Measurements from ENCODE around the gene SPECC1.
"Not testable (repeated sequence)": the region's sequence is repeated elsewhere in the genome, so short reads cannot be mapped to it uniquely, and the experiment has no call there.

The SPECC1 gene

GRCh38 chr17:20225162-20226115, 216.3 kb downstream of the SPECC1 start:
- Mint-ChIP-seq H3K36me3 (no peaks in the 10 kb centered on the region), H3K9me3 (no peaks in the 10 kb centered on the region), H3K27ac (peak overlapping the region; percentile 55), H3K4me3 (no peak overlapping the region), H3K4me1 (peaks cover 6% of the 10 kb centered on the region)
- ATAC-seq = no peak
- no peak for DNase-seq (ENCODE audit: low spot score in 2 of 2)

- no peak overlapping the region for H3K4me3 Mint-ChIP-seq
- H3K36me3 Mint-ChIP-seq = no peaks in the 10 kb centered on the region
- ATAC-seq = peak; percentile 92
- H3K27ac Mint-ChIP-seq = no peak overlapping the region
- H3K4me1 Mint-ChIP-seq = peaks cover 6% of the 10 kb centered on the region
- peak; percentile 72 to 86 for DNase-seq (ENCODE audit: low spot score in 2 of 2)
- H3K9me3 Mint-ChIP-seq = no peaks in the 10 kb centered on the region
Measured at GRCh38 chr17:20226814-20227482, 217.8 kb downstream of the SPECC1 start.

- not testable (repeated sequence) for H3K9me3 Mint-ChIP-seq; DNase-seq (ENCODE audit: low spot score in 2 of 2); H3K36me3 Mint-ChIP-seq; H3K4me1 Mint-ChIP-seq; H3K27ac Mint-ChIP-seq; H3K4me3 Mint-ChIP-seq; ATAC-seq
Measured at GRCh38 chr17:20227720-20228370, 218.7 kb downstream of the SPECC1 start.

GRCh38 chr17:20228410-20228809, 219.3 kb downstream of the SPECC1 start:
- H3K4me1 Mint-ChIP-seq = peaks cover 6% of the 10 kb centered on the region
- DNase-seq (ENCODE audit: low spot score in 2 of 2) = no peak
- H3K27ac Mint-ChIP-seq = no peak overlapping the region
- H3K4me3 Mint-ChIP-seq = no peak overlapping the region
- no peaks in the 10 kb centered on the region for H3K36me3 Mint-ChIP-seq
- no peaks in the 10 kb centered on the region for H3K9me3 Mint-ChIP-seq
- ATAC-seq = no peak

- Mint-ChIP-seq H3K4me1 (peaks cover 11% of the 10 kb centered on the region), H3K36me3 (no peaks in the 10 kb centered on the region), H3K27ac (no peak overlapping the region), H3K9me3 (no peaks in the 10 kb centered on the region), H3K4me3 (no peak overlapping the region)
- DNase-seq (ENCODE audit: low spot score in 2 of 2) (no peak), ATAC-seq (peak; percentile 67)
Measured at GRCh38 chr17:20228860-20229259, 219.7 kb downstream of the SPECC1 start.

- no peak overlapping the region for H3K27ac Mint-ChIP-seq
- ATAC-seq (no peak), DNase-seq (ENCODE audit: low spot score in 2 of 2) (no peak)
- H3K4me1 Mint-ChIP-seq = peaks cover 26% of the 10 kb centered on the region
- no peaks in the 10 kb centered on the region for H3K9me3 Mint-ChIP-seq
- no peak overlapping the region for H3K4me3 Mint-ChIP-seq
- no peaks in the 10 kb centered on the region for H3K36me3 Mint-ChIP-seq
Measured at GRCh38 chr17:20230924-20231323, 221.8 kb downstream of the SPECC1 start.

GRCh38 chr17:20232611-20233010, 223.5 kb downstream of the SPECC1 start:
- H3K36me3 Mint-ChIP-seq = no peaks in the 10 kb centered on the region
- H3K4me3 Mint-ChIP-seq = no peak overlapping the region
- H3K4me1 Mint-ChIP-seq = peaks cover 20% of the 10 kb centered on the region
- no peak overlapping the region for H3K27ac Mint-ChIP-seq
- H3K9me3 Mint-ChIP-seq = no peaks in the 10 kb centered on the region
- no peak for DNase-seq (ENCODE audit: low spot score in 2 of 2)
- no peak for ATAC-seq

GRCh38 chr17:20234276-20234675, 225.1 kb downstream of the SPECC1 start:
- H3K4me1 Mint-ChIP-seq = peaks cover 20% of the 10 kb centered on the region
- peak; percentile 29 to 75 for DNase-seq (ENCODE audit: low spot score in 2 of 2)
- no peaks in the 10 kb centered on the region for H3K9me3 Mint-ChIP-seq
- peak overlapping the region; percentile 59 for H3K27ac Mint-ChIP-seq
- H3K4me3 Mint-ChIP-seq = no peak overlapping the region
- no peaks in the 10 kb centered on the region for H3K36me3 Mint-ChIP-seq
- ATAC-seq = peak; percentile 99

- Mint-ChIP-seq H3K4me3 (no peak overlapping the region), H3K9me3 (no peaks in the 10 kb centered on the region), H3K4me1 (peaks cover 20% of the 10 kb centered on the region), H3K36me3 (no peaks in the 10 kb centered on the region), H3K27ac (no peak overlapping the region)
- DNase-seq (ENCODE audit: low spot score in 2 of 2) = peak in 1 of 2 donors; percentile 43
- ATAC-seq = no peak
Measured at GRCh38 chr17:20235747-20236146, 226.6 kb downstream of the SPECC1 start.

- Mint-ChIP-seq H3K27ac (no peak overlapping the region), H3K4me1 (peaks cover 20% of the 10 kb centered on the region), H3K36me3 (no peaks in the 10 kb centered on the region), H3K9me3 (no peaks in the 10 kb centered on the region), H3K4me3 (no peak overlapping the region)
- DNase-seq (ENCODE audit: low spot score in 2 of 2) (no peak), ATAC-seq (no peak)
Measured at GRCh38 chr17:20236578-20237227, 227.5 kb downstream of the SPECC1 start.

- DNase-seq (ENCODE audit: low spot score in 2 of 2); ATAC-seq; H3K36me3 Mint-ChIP-seq; H3K27ac Mint-ChIP-seq; H3K4me3 Mint-ChIP-seq; H3K4me1 Mint-ChIP-seq; H3K9me3 Mint-ChIP-seq: not testable (repeated sequence)
Measured at GRCh38 chr17:20239776-20240175, 230.6 kb downstream of the SPECC1 start.

GRCh38 chr17:20241855-20242254, 232.7 kb downstream of the SPECC1 start:
- Mint-ChIP-seq H3K4me3 (no peak overlapping the region), H3K27ac (no peak overlapping the region)

GRCh38 chr17:20242271-20242670, 233.1 kb downstream of the SPECC1 start:
- H3K4me3 Mint-ChIP-seq = no peak overlapping the region
- no peak overlapping the region for H3K27ac Mint-ChIP-seq
- H3K4me1 Mint-ChIP-seq = no peaks in the 10 kb centered on the region
- H3K9me3 Mint-ChIP-seq = no peaks in the 10 kb centered on the region
- no peaks in the 10 kb centered on the region for H3K36me3 Mint-ChIP-seq
- ATAC-seq = no peak
- DNase-seq (ENCODE audit: low spot score in 2 of 2) = no peak

More at GRCh38 chr17:20241855-20242254, 232.7 kb downstream of the SPECC1 start:
- Mint-ChIP-seq H3K9me3 (no peaks in the 10 kb centered on the region), H3K36me3 (no peaks in the 10 kb centered on the region), H3K4me1 (no peaks in the 10 kb centered on the region)
- DNase-seq (ENCODE audit: low spot score in 2 of 2) (no peak), ATAC-seq (no peak)

GRCh38 chr17:20243524-20243923, 234.4 kb downstream of the SPECC1 start:
- H3K36me3 Mint-ChIP-seq = no peaks in the 10 kb centered on the region
- no peak overlapping the region for H3K4me3 Mint-ChIP-seq
- H3K4me1 Mint-ChIP-seq = no peaks in the 10 kb centered on the region
- no peak for ATAC-seq
- no peaks in the 10 kb centered on the region for H3K9me3 Mint-ChIP-seq
- DNase-seq (ENCODE audit: low spot score in 2 of 2) = no peak
- no peak overlapping the region for H3K27ac Mint-ChIP-seq

- peaks cover 2% of the 10 kb centered on the region for H3K9me3 Mint-ChIP-seq
- H3K27ac Mint-ChIP-seq = no peak overlapping the region
- H3K4me3 Mint-ChIP-seq = no peak overlapping the region
- no peaks in the 10 kb centered on the region for H3K4me1 Mint-ChIP-seq
- DNase-seq (ENCODE audit: low spot score in 2 of 2) (no peak), ATAC-seq (no peak)
- no peaks in the 10 kb centered on the region for H3K36me3 Mint-ChIP-seq
Measured at GRCh38 chr17:20244671-20245070, 235.5 kb downstream of the SPECC1 start.

Data from stimulated activated effector memory CD8-positive, alpha-beta T cell treated with anti-CD3 and anti-CD28 coated beads, Interleukin-12 subunit alpha, Interleukin-12 subunit beta, amount 100 ng/mL, for 72 hours (primary cell).